ENCODE measurements around the gene PMEL.
A peak's percentile ranks its signal among the peaks of the same experiment; 100 is the strongest.
"Not testable (repeated sequence)": the region's sequence is repeated elsewhere in the genome, so short reads cannot be mapped to it uniquely, and the experiment has no call there.

The PMEL gene

GRCh38 chr12:55982319-55982936 is 16.6 kb upstream of the PMEL start:
- DNase-seq = no peak

DNA sequence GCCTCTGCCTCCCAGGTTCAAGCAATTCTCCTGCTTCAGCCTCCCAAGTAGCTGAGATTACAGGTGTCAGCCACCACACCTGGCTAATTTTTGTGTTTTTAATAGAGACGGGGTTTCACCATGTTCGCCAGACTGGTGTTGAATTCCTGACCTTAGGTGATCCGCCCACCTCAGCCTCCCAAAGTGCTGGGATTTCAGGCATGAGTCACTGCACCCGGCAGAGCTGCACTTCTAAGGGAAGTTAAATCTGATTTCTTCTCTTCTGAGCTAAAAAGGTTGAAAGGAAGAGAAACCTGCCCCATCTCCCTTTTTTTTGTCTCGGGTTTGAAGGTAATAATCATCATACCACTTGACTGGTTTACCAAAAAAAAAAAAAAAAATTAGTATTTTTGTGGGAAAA is 16.0 kb upstream of the PMEL start:
- not testable (repeated sequence) for DNase-seq

GRCh38 chr12:55979069-55979468 is 13.2 kb upstream of the PMEL start:
- no peak for DNase-seq

DNA sequence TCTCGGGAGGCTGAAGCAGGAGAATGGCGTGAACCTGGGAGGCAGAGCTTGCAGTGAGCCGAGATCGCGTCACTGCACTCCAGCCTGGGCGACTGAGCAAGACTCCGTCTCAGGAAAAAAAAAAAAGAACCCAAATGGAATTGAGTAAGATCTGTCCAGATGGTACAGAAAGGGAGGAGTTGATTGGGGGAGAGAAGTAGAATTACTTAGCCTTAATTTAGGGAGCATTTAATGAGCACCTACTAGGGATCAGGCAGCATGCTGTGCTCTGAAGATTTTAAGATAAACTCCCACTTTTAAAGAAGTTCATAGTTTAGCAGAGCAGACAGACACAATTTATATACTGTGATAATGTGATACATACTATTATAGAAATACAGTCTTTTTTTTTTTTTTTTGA is 12.6 kb upstream of the PMEL start:
- no peak for DNase-seq

GRCh38 chr12:55974308-55974730 is 8.5 kb upstream of the PMEL start:
- DNase-seq = peak in 2 of 6 experiments; percentile 18 to 44

GRCh38 chr12:55973599-55974307 is 7.9 kb upstream of the PMEL start, which contains the start of gene RAB5B:
TSS of gene RAB5B (plus strand) at chr12:55974078. CDS start at chr12:55986961, 12,883 bp downstream.
- peak; percentile 88 to 100 (median 98) for DNase-seq

DNA sequence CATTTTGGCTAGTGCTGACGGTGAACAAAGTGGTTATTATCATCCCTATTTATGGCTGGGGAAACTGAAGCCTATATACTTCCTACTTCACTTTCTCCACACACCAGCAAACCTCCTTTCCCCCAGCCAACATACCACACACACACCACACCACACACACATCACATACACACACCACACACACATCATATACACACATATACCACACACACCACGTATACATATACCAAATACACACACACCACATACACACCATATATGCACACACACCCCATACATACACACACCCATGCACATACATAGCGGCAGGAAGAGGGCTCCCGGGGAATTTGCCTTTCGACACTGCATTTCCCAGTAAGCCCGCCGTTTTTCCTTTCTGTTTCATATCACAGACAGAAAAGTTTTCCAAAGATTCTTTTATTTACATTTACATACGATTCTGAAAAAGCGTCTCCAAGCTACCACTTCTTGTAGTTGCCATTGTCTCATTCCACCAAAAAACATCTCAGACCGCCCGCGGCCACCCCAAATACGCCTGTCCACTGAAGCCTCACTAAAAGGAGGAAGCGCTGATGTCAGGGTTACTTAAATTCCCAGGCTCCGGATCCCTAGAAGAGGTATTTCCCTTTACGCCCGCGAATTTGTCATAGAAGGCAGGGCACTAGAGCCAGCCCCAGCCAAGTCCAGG is 7.2 kb upstream of the PMEL start:
- DNase-seq = peak in 2 of 6 experiments; percentile 28 to 45

DNA sequence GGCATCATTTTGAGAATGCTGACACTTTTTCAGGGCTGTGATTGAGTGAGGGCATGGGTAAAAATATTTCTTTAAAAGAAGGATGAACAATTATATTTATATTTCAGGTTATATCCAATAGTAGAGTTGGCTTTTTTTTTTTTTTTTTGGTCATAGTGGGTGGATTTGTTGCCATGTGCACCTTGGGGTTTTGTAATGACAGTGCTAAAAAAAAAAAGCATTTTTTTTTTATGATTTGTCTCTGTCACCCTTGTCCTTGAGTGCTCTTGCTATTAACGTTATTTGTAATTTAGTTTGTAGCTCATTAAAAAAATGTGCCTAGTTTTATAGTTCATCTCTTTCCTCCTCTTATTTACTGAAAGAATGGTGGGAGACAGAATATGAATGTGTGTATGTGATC is 6.6 kb upstream of the PMEL start:
- DNase-seq = no peak

DNA sequence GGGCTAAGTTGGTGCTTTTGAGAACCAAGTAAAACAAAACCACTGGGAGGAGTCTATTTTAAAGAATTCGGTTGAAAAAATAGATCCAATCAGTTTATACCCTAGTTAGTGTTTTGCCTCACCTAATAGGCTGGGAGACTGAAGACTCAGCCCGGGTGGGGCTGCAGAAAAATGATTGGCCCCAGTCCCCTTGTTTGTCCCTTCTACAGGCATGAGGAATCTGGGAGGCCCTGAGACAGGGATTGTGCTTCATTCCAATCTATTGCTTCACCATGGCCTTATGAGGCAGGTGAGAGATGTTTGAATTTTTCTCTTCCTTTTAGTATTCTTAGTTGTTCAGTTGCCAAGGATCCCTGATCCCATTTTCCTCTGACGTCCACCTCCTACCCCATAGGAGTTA is 6.2 kb upstream of the PMEL start:
- no peak for DNase-seq

DNA sequence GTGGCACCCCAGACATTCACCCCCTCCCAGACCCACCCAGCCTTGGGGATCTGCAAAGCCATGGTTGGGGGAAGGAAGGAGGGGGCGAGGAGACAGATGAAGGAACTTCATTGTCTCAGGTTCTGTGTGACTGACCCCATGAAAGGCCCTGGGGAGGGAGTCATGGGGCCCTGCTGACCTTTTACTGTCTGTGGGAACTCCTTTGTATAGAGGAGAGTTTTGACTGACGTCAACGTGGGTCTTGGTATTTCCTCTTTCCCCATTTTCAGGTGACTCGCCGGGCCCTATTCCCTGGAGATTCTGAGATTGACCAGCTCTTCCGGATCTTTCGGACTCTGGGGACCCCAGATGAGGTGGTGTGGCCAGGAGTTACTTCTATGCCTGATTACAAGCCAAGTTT is 4.9 kb upstream of the PMEL start:
- no peak for DNase-seq

DNA sequence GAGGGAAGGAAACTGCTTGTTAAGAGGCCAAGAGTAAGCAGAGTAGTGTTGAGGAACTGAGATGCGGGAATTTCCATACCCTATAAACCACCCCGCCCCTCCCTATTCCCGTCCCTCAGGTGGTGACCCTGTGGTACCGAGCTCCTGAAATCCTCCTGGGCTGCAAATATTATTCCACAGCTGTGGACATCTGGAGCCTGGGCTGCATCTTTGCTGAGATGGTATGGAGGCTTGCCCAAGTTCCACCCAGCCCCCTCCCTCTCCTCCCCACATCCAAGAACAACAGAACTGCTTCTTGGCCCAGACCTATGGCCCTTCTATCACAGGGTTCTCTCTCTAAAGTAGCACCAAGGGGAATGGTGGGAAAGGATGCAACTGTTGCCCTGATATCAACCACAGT is 3.5 kb upstream of the PMEL start:
- no peak for DNase-seq

DNA sequence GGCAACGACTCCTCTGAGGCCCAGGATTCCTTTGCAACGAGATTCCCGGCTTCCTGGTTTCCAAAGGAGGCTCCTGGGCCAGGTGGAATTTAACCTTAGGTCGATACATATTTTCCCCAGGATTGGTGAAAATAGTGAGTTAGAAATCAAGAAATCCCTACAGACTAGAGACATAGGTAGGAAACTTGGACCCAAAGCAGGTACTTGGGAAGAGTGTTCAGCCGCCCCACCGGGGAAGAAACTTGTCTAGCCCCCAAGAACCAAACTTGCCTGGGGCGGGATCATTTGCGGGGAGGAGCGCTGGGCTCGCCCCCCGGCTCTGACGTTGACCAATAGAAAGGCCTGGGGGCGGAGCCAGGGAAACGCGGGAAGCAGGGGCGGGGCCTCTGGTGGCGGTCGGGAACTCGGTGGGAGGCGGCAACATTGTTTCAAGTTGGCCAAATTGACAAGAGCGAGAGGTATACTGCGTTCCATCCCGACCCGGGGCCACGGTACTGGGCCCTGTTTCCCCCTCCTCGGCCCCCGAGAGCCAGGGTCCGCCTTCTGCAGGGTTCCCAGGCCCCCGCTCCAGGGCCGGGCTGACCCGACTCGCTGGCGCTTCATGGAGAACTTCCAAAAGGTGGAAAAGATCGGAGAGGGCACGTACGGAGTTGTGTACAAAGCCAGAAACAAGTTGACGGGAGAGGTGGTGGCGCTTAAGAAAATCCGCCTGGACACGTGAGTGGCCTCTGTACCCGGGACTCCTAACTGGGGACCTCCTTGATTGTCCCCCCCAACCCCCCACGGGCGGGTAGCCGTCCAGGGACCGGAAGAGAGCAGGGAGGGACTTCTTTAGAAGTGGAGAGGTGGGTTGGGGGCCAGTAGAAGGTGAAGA is 803 bp upstream of the PMEL start, which contains the start of gene CDK2:
TSS of gene CDK2 (plus strand) at position 423 of the 874 bp plus-strand sequence. CDS start at position 602, 179 bp downstream.
- DNase-seq = peak; percentile 69 to 87 (median 78)

GRCh38 chr12:55965240-55965639 is 602 bp downstream of the PMEL start:
- DNase-seq = no peak

DNA sequence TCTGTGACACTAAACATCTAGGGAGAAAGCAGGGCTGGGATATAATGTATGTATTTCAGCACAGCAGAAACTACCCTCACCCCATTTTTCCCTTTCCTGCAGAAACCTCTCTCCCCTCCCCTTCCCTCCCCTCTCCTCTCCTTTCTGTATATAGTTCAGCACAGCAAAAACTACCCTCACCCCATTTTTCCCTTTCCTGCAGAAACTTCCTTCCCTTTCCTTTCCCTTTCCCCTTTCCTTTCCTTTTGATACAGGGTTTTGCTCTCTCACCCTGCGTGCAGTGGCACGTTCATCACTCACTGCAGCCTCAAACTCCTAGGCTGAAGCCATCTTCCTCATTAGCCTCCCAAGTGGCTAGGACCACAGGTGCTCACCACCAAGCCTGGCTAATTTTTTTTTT is 2.1 kb downstream of the PMEL start:
- no peak for DNase-seq

DNA sequence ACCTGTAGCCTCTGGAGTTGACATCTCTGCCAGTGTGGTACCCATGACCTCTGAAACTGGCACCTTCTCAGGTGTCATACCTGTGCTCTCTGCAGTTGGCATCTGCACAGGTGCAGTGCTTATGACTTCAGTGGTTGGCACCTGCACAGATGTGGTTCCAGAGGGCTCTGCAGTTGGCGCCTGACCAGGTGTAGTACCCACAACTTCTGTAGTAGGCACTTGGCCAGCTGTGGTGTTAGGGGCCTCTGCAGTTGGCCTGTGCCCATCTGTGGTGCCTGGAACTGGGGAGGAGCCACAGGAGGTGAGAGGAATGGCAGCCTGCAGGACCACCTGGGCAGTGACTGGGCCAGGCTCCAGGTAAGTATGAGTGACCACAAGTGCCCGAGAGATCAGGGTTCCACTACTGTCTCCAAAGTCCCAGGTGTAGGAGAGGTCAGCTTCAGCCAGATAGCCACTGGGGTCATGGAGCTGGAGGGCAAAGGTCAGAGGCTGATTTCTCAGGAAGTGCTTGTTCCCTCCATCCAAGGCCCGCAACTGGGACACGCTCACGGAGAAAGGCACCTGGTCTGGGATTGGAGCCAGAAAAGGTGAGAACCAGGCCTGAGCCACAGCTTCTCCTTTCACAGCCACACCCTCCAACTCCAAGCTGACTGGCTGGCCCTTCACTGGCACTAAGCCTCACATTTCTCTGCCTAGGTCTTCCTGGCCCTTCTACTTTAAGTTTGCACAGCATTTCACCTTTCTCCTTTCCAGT is 8.6 kb downstream of the PMEL start:
- DNase-seq = peak in 1 of 6 experiments; percentile 19

DNA sequence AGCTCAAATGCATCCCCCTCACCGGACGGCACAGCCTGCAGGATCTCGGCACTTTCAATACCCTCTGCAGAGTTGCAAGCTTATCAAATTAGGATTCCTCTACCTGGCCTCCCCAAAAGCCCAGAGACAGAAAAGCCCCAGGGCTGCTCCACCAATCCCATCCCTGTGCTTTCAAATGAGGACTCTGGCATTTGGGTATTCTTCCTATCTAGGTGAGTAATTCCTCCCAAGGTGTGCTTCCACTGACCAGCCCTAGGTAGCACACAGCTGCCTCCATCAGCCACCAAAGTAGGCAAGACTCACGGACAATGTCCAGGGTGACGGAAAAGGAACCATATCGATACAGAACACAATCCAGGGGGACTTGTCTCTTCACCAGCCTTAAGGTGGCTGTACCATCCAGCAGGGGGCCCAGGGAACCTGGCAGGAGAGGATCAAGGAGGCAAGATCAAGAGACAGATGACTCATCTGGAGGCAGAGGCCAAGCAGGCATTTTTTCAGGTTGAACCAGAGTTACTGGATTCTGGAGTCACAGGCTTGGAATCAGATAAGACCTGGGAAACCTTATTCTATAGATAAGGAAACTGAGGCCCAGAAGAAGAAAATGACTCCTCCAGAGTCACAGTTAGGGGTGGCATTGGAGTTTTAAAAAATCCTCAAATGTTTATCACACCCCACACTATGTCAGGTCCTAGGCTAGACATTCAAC is 9.9 kb downstream of the PMEL start:
- peak in 5 of 6 experiments; percentile 10 to 47 (median 29) for DNase-seq

- DNase-seq = peak in 1 of 6 experiments; percentile 47
Observed at GRCh38 chr12:55955344-55955743, 10.5 kb downstream of the PMEL start.

DNA sequence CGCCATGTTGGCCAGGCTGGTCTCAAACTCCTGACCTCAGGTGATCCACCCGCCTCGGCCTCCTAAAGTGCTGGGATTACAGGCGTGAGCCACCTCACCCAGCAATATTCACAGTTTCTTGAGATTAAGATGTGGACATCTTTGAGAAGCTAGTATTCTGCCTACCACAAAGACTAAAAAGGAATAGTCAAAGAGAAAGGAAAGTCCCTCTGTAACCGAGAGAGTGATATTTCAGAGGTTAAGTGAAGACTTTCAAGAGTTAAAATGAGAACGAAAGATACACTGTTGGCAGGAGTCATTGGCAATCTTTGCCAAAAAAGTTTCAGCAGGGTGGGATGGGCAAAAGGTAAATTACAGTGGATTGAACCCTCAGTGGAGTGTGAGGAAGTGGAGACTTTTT is 19.3 kb downstream of the PMEL start:
- DNase-seq = no peak

DNA sequence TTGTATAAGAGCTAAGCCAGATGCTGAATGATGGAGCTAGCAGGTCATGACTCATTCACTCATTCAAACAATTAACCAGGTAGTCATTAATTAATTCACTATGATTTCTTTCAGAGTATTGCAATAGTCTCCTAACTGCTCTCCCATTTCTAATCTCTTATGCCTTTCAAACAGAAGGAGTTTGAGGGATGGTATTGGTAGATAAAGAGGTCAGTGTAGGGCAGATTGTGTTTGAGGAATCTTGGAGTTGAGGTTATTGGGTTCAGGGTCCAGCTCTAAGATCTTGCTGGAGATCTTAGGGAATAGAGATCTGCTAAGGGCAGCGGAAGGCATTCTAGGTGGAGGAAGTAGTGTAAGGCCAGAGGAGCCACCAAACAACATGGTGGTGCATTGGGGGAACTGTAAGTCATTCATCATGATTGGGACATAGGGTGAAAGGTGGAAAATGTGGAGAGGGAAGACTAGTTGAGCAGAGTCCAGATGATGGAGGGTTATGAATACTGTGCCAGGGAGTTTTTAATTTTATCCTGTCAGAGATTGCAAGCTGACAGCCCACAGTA is 23.2 kb downstream of the PMEL start:
- no peak for DNase-seq

DNA sequence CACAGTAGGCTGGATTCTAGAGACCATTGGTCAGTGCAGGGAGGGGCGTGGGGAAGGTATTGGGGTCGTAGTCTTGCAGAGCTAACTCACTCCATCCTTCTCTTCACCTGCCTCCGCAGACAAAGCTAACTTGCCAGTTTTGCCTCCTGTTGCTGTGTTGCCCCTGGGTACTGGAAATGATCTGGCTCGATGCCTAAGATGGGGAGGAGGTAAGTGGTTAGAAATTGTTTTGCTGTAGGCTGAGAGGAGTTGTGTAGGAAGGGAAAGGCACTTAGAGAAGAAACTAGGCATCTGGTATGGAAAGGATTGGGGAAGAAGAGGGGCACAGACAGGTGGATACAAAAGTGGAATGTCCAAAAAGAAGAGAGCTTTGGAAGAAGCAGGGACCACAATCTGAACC is 23.8 kb downstream of the PMEL start:
- no peak for DNase-seq
